Esophagus muscularis mucosa (tissue), 4 donors: ENCODE results near the gene SLC30A1. TPM values are rescaled to one million over a fixed set of nuclear protein-coding genes. Genes with fewer than 3 reads are reported as not detected.

Experiments used
- DNase-seq: peaks from one replicate; pipeline ENCODE4 v3.0.0-alpha.2; 2017; ENCODE audit errors: extremely low spot score
- H3K27ac ChIP-seq, 4 donors: fragments of 200-600 bp; sonication (generic); replicated peaks in 1 of 4; 1 replicate in 3 of 4; 2 replicates in 1 of 4; pipeline ENCODE4 v1.5.1; 2016 to 2019; ENCODE audit warnings: mild to moderate bottlenecking in 1 of 4
- H3K27me3 ChIP-seq, 4 donors: fragments of 200-600 bp; sonication (generic); one replicate each; pipeline versions ENCODE4 v1.5.1 to v1.6.0; 2016 to 2019
- H3K36me3 ChIP-seq, 4 donors: fragments of 200-600 bp; sonication (generic); one replicate each; pipeline ENCODE4 v1.5.1; 2016 to 2019
- H3K4me1 ChIP-seq, 4 donors: fragments of 200-600 bp; sonication (generic); one replicate each; pipeline ENCODE4 v1.5.1; 2016 to 2019
- H3K4me3 ChIP-seq, 4 donors: fragments of 200-600 bp; sonication (generic); 1 replicate in 2 of 4; 2 replicates in 2 of 4; pipeline ENCODE4 v1.5.1; 2016 to 2019; ENCODE audit warnings: mild to moderate bottlenecking in 4 of 4, moderate library complexity in 1 of 4
- H3K9me3 ChIP-seq, 4 donors: fragments of 200-600 bp; sonication (generic); 1 replicate in 3 of 4; 2 replicates in 1 of 4; pipeline ENCODE4 v1.5.1; 2016 to 2019
- EP300 ChIP-seq: sonication (generic); formaldehyde crosslinking; IDR thresholded peaks from one replicate; pipeline ENCODE4 v1.6.1; 2017; ENCODE audit warnings: antibody characterized with exemption
- POLR2A ChIP-seq: fragments of 450-650 bp; IDR thresholded peaks from one replicate; pipeline ENCODE4 v1.6.1; 2017; ENCODE audit warnings: antibody characterized with exemption, moderate library complexity, mild to moderate bottlenecking, low read depth
- POLR2AphosphoS5 ChIP-seq, 2 donors: sonication (generic); formaldehyde crosslinking; IDR thresholded peaks; one replicate each; pipeline ENCODE4 v1.6.1; 2017; ENCODE audit warnings: antibody characterized with exemption in 2 of 2
- WGBS: methylation state at CpG from one replicate; pipeline ENCODE4 v1.1.5; 2018; 5-methylcytosine and 5-hydroxymethylcytosine counted together
- intact Hi-C: fragments of 100-400 bp; cut with DNase I; formaldehyde crosslinking; loops from one replicate; pipeline ENCODE4 v1.15.1; 2023
- total RNA-seq, 4 donors: library from RNA; depleted of rRNA; stranded (reverse); fragments of >200 nt; gene quantifications; one replicate each; pipeline versions ENCODE4 v1.1.0 to v1.2.1, GENCODE V29; 2016
- TF ChIP-seq, protein P1 (sequence below), 3 experiments: fragments of 200-600 bp in 2 of 3; fragments of 450-650 bp in 1 of 3; sonication (generic) in 2 of 3; IDR thresholded peaks; one replicate each; pipeline ENCODE4 v1.5.1; 2017 to 2019; ENCODE audit warnings: antibody characterized with exemption in 3 of 3, mild to moderate bottlenecking in 2 of 3, moderate library complexity in 1 of 3

Gene SLC30A1
- total RNA-seq, 4 donors from 2014 or later: 7.5 to 10.6 (median 10.2) TPM

DNA sequence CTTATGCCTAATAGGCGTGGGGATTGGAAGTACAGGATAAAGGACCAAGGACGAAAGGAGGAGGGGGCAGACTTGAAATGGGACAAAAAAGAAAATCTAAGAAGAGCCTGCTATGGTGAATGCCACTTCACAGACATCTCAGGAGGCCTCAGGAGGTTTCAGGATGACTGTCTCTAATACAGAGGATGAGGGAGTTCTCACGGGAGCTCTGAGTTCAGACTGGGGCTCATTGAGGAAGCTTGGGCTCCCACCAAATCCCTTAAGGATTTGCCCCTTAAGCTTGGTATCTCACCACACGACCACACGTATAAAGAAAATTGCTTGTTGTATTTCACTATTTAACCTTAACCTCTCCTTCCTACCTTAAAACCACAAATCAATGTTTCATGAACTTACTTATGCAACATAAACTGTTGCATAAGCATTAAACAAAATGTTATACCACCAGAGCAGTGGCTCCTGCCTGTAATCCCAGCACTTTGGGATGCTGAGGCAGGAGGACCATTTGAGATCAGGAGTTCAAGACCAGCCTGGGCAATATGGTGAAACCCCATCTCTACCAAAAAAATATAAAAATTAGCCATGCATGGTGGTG, 12.4 kb downstream of the SLC30A1 start:
- Histone ChIP-seq H3K27ac (no peak overlapping the region), H3K36me3 (no peaks in the 10 kb centered on the region), H3K27me3 (no peaks in the 10 kb centered on the region), H3K9me3 (no peaks in the 10 kb centered on the region), H3K4me3 (no peak overlapping the region), H3K4me1 (no peaks in the 10 kb centered on the region)
- intact Hi-C loops: no loop called here
- 84% methylated on average over 5 of the region's 5 CpGs for WGBS
- no peak for DNase-seq
- TF ChIP-seq POLR2AphosphoS5 (IDR thresholded peaks at IDR 0.05): no peak
- TF ChIP-seq POLR2A: no peak
- TF ChIP-seq EP300: no peak
- TF ChIP-seq, protein P1, sequence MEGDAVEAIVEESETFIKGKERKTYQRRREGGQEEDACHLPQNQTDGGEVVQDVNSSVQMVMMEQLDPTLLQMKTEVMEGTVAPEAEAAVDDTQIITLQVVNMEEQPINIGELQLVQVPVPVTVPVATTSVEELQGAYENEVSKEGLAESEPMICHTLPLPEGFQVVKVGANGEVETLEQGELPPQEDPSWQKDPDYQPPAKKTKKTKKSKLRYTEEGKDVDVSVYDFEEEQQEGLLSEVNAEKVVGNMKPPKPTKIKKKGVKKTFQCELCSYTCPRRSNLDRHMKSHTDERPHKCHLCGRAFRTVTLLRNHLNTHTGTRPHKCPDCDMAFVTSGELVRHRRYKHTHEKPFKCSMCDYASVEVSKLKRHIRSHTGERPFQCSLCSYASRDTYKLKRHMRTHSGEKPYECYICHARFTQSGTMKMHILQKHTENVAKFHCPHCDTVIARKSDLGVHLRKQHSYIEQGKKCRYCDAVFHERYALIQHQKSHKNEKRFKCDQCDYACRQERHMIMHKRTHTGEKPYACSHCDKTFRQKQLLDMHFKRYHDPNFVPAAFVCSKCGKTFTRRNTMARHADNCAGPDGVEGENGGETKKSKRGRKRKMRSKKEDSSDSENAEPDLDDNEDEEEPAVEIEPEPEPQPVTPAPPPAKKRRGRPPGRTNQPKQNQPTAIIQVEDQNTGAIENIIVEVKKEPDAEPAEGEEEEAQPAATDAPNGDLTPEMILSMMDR (IDR thresholded peaks at IDR 0.05): no peak

DNA sequence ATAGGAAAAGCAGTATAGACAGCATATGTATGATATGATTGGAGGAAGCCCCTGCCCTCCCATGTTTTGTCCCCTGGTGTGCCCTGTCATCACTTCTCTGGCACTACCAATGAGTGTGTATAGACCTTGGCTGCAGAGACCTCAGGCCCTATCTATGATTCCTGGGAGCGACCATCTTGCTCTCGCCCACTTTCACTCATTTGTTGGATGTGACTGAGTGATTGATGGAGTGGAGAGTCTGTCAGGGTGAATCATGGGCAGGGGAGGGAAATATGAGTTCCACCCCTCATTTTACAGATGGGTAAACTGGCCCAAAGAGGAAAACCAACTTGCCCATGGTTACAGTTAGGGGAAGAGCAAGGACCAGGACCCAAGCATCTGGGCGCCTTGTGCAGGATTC, 14.9 kb downstream of the SLC30A1 start:
- WGBS: 92% methylated on average over 2 of the region's 3 CpGs
- no peaks in the 10 kb centered on the region for H3K27me3 ChIP-seq
- H3K36me3 ChIP-seq: no peaks in the 10 kb centered on the region
- DNase-seq: no peak
- no peak overlapping the region for H3K4me3 ChIP-seq
- no peaks in the 10 kb centered on the region for H3K9me3 ChIP-seq
- TF ChIP-seq, protein P1 (IDR thresholded peaks at IDR 0.05): no peak
- TF ChIP-seq EP300: no peak
- TF ChIP-seq POLR2A: no peak
- no peak for TF ChIP-seq POLR2AphosphoS5 (IDR thresholded peaks at IDR 0.05)
- no peaks in the 10 kb centered on the region for H3K4me1 ChIP-seq
- intact Hi-C loops: no loop called here
- no peak overlapping the region for H3K27ac ChIP-seq

DNA sequence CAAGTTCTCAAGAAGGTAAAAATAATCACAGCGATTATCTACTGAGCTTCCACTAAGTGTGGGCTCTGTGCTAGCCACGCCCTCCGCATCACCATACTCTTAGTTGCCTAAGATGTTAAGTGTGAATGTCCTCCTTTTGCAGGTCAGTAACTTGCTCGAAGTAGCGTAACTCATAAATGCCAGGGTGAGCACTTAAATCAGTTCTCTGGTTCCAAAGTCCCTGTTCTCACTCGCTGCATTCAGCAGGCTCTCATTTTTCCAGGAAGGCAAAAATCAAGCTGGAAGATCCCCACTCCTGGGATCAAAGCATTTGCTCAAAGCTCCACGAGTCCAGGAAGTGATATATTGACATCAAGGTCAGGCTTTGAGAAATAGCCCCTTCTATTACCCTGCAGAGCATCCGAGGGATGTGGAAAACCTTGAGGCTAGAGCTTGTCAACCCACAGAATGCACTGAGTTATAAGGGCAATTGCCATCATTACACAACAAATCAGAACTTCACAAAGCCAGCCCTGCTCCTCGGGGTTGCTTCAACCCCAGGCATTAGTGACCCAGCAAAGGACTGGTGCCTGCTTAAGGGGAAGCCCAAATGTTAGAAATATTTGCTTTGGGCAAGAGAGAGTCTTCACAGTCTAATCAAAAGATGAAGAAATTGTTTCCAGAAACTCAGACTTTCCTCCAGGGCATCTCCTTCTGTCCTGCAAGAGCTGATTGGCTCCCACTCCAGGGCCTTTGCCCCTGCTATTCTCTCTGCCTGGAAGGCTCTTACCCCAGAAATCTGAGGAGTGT, 19.5 kb downstream of the SLC30A1 start:
- intact Hi-C loops: no loop called here

DNA sequence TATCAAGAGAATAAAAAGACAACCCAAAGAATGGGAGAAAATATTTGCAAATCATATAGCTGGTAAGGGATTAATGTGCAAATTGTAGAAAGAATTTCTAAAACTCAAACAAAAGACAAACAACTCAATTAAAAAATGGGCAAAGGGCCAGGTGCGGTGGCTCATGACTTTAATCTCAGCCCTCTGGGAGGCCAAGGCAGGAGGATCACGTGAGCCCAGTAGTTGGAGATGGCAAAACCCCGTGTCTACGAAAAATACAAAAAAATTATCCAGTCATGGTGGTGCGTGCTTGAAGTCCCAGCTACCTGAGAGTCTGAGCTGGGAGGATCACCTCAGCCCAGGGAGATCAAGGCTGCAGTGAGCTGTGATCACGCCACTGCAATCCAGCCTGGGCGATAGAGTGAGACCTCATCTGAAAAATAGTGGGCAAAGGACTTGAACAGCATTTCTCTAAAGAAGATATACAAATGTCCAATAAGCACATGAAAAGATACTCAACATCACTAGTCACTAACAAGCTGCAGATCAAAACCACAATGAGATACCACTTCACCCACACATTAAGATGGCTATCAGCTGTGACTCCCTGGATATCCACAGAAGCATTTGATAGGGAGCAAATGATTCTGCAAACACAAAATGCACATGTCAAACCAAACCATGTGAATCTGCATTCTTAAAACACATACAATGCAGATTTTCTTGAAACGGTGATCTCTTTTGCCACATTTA, 20.9 kb downstream of the SLC30A1 start:
- Histone ChIP-seq H3K27me3 (peaks cover 0 to 3% (median 0%) of the 10 kb centered on the region in 4 donors), H3K9me3 (no peaks in the 10 kb centered on the region), H3K27ac (no peak overlapping the region), H3K4me3 (no peak overlapping the region), H3K4me1 (no peaks in the 10 kb centered on the region), H3K36me3 (no peaks in the 10 kb centered on the region)
- intact Hi-C loops: no loop called here
- DNase-seq: peak; percentile 57
- WGBS: 87% methylated on average over 8 of the region's 8 CpGs
- TF ChIP-seq, protein P1 (IDR thresholded peaks at IDR 0.05): no peak
- TF ChIP-seq POLR2AphosphoS5 (IDR thresholded peaks at IDR 0.05): no peak
- no peak for TF ChIP-seq EP300
- no peak for TF ChIP-seq POLR2A

More for the DNA sequence above, 19.5 kb downstream of the SLC30A1 start:
- 80% methylated on average over 9 of the region's 9 CpGs for WGBS
- TF ChIP-seq POLR2A (no peak), EP300 (no peak), POLR2AphosphoS5 (IDR thresholded peaks at IDR 0.05) (no peak)
- TF ChIP-seq, protein P1 (IDR thresholded peaks at IDR 0.05): no peak
- DNase-seq: peak; percentile 81
- H3K4me3 ChIP-seq: no peak overlapping the region
- H3K27me3 ChIP-seq: peaks cover 0 to 3% (median 0%) of the 10 kb centered on the region in 4 donors
- H3K36me3 ChIP-seq: no peaks in the 10 kb centered on the region
- H3K9me3 ChIP-seq: no peaks in the 10 kb centered on the region
- H3K27ac ChIP-seq: no peak overlapping the region
- no peaks in the 10 kb centered on the region for H3K4me1 ChIP-seq
